Left lobe of liver (tissue), 2 donors: ENCODE measurements around the gene CNTNAP5. TPM values are rescaled to one million over a fixed set of nuclear protein-coding genes. Genes with fewer than 3 reads are reported as not detected.
"Not testable (repeated sequence)": the region's sequence is repeated elsewhere in the genome, so short reads cannot be mapped to it uniquely, and the experiment has no call there.

Source experiments
- ATAC-seq: fragments of 200-7000 bp; cut with Tn5 transposase; one replicate; pipeline ENCODE4 v1.9.1; 2020; ENCODE audit warnings: mild to moderate bottlenecking, moderate library complexity
- DNase-seq: peaks from one replicate; pipeline ENCODE4 v3.0.0-alpha.2; 2020; ENCODE audit warnings: low spot score
- total RNA-seq: library from RNA; stranded (reverse); gene quantifications from one replicate; pipeline ENCODE4 v1.2.1, GENCODE V29; 2021
- donor health status: DM: no; HTN: no; CAD: no; lungs with moderate emphysema.
- donor health status: DM: no; HTN: yes; CAD: no.

Gene CNTNAP5
- total RNA-seq, 1 donor from 2014 or later: not detected

DNA sequence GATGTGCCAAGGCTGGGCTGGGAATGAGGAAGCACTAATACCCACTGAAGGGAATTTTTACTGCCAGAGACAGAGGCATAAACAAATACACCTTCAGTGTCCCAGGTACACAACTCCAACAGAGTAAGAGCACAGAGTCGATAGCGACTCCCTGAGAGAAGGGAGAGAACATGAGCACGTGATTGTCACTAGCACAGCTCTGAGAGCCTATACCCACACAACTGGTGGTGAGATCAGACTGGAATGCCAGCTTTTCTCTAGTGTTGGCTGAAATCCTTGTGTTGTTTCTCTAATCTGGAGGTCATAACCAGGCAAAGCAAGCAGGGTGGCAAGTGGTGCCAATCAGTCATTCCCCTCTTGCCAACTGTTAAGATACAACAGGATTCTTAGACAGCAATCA lies 377.2 kb downstream of the CNTNAP5 start:
- no peak for DNase-seq
- ATAC-seq: no peak

- DNase-seq, ATAC-seq: not testable (repeated sequence)
Measured at GRCh38 chr2:124407836-124408534, 382.9 kb downstream of the CNTNAP5 start.

DNA sequence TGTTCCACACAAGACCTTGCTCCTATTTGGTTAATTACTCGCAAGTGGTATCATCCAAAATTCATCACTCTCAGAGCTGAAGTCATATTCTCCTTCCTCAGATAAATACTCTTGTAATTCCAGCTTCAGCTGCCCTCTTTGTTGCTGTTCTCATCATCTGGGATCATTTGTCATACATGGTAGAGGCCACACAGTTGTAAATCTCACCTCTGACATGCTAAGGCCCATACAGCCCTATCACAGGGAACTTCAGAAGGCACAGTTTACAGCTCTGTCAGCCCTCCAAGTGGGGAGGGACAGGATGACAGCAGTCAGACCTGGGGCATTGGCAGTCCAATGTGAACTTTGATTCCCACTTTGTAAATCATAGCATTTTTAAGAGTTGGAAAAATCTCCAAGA lies 399.0 kb downstream of the CNTNAP5 start:
- DNase-seq (no peak), ATAC-seq (no peak)

DNA sequence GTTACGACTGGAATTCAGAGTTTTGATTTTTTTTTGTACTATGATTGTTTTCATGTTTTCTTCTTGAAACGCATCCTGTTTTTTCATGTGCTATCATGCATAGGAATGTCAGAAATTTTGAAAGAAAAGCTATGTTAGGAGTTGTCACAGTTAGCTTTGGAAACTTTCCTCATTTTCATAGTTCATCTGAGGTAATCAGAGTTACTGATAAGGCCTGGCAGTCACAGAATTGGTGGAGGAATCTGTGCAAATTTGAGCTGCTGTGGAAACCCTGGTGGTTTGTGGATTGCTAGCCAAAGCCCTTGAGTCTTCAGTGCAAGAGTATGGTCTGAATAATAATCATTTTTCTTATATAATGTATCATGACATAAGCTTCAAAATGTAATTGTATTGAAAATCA lies 401.0 kb downstream of the CNTNAP5 start:
- peak; percentile 49 for ATAC-seq

DNA sequence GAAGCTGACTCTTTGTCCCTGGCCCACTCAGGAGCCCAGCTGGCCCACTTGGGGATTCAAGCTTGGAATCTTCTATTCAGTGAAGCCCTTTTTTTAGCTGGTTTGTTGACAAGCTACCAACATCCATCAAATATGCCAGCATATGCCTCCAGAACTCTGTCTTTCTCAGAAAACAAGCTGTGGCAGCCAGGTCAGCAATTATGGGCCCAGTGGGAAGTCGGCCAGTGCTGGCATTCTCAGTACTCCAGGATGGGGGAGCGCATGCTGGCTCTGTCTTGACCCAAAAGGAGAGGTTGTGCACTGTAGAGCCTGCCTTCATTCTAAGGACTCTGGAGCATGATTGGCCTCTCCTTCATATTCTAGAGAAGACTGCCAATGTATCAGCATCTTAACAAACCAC lies 401.5 kb downstream of the CNTNAP5 start:
- DNase-seq (no peak), ATAC-seq (no peak)

More for the DNA sequence above, 401.0 kb downstream of the CNTNAP5 start:
- no peak for DNase-seq

DNA sequence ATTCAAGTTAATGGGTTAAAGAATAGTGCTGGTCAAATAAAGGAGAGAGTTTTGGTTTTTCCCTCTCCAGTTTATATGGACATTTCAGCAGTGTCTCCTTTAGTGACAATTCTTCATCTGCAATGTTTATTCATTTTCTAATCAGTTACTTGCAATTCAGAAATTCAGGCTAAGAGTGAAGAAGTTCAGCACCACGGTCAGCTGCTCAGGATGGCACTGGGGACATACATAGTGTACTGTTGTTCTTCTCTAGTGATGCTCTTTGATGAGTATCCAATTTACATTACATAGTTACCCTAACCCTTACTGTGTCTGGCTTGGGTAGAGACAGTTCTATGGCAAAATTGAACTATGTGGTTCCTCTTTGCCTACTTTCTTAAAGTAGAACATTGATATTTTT lies 412.7 kb downstream of the CNTNAP5 start:
- DNase-seq: no peak
- ATAC-seq: no peak

DNA sequence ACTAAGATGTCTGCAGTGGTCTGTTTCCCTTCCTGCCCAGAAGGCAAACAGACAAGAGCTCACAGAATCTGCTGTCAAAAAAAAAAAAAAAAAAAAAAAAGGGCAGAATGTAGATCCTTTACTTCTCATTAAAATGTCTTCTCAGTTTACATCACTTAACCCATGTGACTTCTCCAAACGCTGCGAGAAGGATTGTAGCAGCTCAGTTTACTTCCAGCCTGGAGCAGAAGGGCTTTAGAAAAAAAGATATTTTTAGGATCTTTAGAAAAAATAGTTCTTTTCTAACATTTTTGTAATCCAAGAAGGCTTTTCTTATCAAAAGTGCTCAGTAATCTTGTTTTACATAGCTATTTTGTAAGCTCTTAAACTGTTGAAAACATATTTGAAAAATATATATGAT lies 425.4 kb downstream of the CNTNAP5 start:
- no peak for DNase-seq
- no peak for ATAC-seq

DNA sequence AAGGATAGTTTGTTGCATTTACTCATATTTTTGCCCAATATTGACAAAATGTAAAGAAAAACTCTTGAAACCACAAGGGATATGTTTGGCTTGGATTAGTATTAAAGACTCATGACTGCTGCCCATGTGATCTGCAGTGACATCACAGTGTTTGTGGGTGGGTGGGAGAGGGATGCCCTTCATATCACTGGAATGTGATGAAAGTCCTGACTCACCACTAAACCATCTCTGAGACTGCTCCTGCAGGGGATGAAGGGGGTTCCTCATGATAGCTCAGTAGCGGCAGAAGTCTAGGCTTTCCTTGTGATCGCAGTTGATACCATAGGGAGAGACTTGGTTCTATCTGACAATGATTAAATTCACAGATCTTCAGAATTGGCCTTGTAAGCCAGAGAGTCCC lies 451.2 kb downstream of the CNTNAP5 start:
- DNase-seq: no peak
- no peak for ATAC-seq

- DNase-seq: no peak
- ATAC-seq: no peak
Measured at GRCh38 chr2:124478761-124479160, 453.7 kb downstream of the CNTNAP5 start.

- ATAC-seq (no peak), DNase-seq (no peak)
Measured at GRCh38 chr2:124480958-124481357, 455.9 kb downstream of the CNTNAP5 start.

DNA sequence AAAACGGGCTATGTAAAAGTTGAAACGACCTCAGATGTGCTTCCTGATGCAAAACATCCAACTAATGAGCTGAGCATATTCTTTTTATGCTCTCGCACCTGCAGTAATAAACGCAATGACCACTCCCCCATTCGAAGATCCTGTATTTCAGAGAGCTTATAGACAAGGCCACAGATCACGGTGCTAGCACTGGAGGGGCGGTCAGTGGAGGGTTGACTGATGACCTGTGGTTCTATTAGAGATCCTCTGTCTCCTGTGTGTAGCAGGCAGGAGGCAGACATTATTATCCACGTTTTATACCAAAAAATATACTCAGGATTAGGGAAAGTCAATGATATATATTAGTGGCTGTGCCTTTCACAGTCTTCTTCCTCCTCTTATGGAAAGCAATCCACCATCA lies 457.0 kb downstream of the CNTNAP5 start:
- DNase-seq (no peak), ATAC-seq (no peak)

GRCh38 chr2:124482551-124482950 lies 457.5 kb downstream of the CNTNAP5 start:
- DNase-seq: no peak
- no peak for ATAC-seq

DNA sequence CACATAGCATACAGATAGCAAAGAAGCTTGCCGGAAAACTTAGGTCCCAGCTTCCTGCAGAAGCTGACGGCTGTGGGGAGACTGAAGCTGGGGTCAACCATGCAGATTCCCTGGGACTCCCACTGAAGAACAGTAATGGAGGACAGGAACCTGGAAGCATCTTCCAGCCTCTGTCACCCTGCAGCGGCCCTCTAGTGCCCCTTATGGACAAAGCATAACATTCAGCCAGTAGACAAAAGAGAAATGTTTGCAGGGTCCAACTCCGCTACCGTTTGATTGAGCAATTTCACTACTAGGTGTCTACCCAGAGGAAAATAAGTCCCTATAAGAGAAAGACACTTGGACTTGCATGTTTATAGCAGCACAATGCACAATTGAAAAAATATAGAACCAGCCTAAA lies 460.6 kb downstream of the CNTNAP5 start:
- no peak for DNase-seq
- no peak for ATAC-seq

DNA sequence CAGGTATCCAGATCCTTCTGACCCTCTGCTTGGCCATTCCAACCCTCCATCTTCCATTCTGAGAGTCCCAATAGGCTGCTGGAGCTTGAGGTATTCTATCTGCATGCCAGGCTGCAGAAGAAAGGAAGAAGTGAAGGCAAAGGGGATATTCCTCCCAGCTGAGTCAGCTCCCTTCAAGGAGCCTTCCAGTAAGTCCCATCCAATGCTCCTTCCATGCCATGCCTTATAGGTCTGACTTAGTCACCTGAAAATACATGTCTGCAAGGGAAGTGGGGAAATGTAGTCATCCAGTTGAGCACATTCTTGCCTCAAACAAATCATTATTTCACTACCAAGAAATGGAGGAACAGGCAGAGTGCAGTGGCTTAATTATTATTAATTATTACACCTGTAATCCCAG lies 464.6 kb downstream of the CNTNAP5 start:
- no peak for DNase-seq
- ATAC-seq: no peak

DNA sequence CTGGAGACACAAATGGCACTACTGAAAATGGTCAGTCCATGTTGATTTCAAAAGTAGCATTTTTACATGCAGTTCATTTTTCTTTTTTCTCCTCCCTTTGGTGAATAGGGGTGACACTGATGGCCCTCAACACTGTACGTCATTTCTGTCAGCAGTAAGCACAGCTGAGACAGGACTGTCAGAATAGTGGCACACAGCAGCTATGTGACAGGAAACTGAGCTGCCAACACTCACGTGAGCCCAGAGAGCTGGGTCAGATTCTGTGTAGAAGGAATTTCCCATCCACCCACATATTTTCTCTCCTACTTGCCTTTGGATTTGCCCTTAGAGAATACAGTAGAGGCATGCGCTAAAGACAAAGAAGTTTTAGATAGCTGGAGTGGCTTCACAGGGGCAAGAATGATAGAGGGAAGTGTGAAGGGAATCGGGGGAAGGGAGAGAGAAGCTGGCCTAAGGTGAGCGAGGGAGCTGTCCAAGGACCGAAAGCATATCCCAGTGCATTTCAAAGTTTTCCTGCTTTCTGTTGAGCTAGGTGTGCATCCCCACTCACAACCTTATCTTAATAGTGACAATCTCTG lies 476.6 kb downstream of the CNTNAP5 start:
- ATAC-seq: no peak
- DNase-seq: no peak

GRCh38 chr2:124514236-124514635 lies 489.1 kb downstream of the CNTNAP5 start:
- DNase-seq (no peak), ATAC-seq (no peak)

DNA sequence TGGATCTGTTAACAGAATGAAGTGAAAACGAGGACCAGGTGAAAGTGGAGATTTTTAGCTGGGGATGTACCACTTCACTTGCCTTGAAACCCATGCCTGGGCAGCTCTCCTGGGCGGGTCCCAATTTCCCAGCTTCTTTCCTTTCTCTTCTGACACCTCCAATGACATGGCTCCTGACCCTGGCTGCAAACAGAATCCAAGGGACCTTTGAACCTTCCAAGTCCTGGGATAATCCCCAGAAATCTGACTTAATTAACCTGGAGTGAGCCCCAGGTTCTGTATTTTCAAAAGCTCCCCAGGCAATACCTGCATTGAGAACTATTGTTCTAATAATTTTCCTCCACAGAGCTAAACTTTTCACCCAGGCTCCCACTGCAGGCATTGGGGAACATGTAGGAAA lies 495.9 kb downstream of the CNTNAP5 start:
- ATAC-seq: peak; percentile 60
- no peak for DNase-seq

- ATAC-seq: no peak
- no peak for DNase-seq
Measured at GRCh38 chr2:124523096-124523495, 498.0 kb downstream of the CNTNAP5 start.

GRCh38 chr2:124524155-124524915 lies 499.2 kb downstream of the CNTNAP5 start:
- peak; percentile 26 for ATAC-seq

DNA sequence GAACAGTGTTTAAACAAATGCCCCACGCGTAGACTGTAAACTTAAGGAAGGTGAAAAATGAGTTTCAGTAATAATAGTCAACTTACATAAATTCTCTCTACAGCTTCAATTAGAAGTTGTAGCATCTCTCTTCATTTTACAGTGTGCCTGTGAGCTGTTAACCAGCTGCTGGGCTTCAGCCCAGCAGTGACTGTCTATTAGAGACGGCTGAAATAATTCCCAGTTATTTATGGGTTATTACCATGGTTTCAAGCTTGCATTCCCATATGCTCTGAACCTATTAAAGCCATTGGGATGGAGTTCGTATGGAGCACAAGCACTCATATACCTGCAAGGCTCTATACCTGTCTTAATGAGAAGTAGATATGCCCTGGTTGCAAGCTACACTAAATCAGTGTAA lies 501.1 kb downstream of the CNTNAP5 start:
- ATAC-seq (no peak), DNase-seq (no peak)

More at GRCh38 chr2:124524155-124524915, 499.2 kb downstream of the CNTNAP5 start:
- no peak for DNase-seq

- DNase-seq (no peak), ATAC-seq (no peak)
Measured at GRCh38 chr2:124530203-124530602, 505.1 kb downstream of the CNTNAP5 start.
